GM10847 (cell line): ENCODE results near the gene FAM24B.

Experiments
- POLR2A ChIP-seq: IDR thresholded peaks from 2 replicates; pipeline ENCODE4 v1.6.1; 2011; ENCODE audit not compliant: insufficient read length; ENCODE audit errors: extremely low read depth

Gene FAM24B

DNA sequence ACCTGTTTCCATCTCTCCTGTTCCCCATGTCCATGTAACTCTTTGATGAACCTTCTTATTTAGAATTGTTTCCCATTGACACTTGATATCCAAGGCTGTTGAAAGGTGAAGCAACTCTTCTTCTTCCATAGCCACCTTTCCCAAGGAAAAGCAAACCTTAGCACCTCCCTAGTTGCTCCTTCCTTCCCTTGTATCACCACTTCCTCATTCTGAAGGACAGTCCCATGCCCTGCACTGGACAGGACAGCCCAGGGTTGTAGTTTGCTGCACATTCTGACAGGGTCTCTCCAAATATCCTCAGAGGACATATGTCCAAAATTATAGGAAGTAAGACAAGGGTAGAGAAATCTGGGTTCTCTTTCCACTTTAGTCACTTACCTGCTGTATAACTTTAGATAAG lies 39.9 kb downstream of the FAM24B start:
- TF ChIP-seq POLR2A: no peak

DNA sequence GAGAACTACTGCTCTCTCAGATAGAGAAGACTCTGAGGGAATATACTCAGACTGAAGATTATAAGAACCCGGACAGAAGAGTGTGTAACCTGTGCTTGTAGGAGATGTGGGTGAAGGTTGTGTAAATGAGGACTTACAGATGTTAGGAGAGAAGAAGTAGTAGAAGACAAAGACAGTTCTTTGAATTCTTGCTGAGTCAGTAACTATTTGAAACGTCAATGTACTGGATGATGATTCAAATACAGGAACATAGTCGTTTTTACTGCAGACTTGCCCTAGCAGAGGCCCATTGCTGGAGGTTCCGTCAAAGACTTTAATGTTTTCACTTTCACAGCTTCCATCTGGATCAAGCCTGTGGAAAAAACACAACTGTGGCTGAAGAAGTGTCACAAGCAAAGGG lies 40.5 kb downstream of the FAM24B start:
- no peak for TF ChIP-seq POLR2A

DNA sequence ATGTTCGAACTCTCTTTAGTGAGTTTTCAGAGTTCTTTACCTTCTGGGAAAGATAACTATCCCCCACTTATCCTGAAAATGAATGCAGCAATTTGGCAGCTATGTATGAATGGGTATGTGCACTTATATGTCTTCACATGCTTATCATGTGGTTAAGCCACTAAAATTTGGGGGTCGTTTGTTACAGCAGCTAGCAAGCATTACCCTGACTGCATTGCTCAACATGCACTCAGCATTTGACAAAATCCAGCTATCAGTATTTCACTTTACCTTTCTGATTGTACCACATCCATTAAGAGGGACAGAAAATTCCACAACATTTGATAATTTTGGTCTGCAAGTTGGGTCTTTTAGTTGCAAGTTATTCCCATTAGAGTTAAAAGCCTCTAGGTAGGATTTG lies 43.5 kb downstream of the FAM24B start:
- no peak for TF ChIP-seq POLR2A

DNA sequence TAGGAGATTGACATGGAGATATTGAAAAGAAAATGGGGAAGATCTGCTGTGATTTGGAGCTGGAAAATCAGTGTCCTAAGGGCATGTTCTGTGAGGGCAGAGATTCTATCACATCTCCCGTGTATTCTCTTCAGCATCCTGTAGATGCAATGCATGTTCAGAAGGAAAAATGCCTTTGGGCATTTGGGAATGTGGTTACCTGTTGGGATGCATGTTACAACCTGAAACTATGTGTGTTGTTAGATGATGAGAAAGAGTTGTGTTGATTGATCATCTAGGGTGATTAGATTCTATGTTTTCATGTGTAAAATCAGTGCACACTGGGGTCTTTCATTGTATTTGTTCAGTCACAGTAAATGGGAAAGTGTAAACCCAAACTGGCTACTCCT lies 48.4 kb downstream of the FAM24B start:
- TF ChIP-seq POLR2A: no peak

DNA sequence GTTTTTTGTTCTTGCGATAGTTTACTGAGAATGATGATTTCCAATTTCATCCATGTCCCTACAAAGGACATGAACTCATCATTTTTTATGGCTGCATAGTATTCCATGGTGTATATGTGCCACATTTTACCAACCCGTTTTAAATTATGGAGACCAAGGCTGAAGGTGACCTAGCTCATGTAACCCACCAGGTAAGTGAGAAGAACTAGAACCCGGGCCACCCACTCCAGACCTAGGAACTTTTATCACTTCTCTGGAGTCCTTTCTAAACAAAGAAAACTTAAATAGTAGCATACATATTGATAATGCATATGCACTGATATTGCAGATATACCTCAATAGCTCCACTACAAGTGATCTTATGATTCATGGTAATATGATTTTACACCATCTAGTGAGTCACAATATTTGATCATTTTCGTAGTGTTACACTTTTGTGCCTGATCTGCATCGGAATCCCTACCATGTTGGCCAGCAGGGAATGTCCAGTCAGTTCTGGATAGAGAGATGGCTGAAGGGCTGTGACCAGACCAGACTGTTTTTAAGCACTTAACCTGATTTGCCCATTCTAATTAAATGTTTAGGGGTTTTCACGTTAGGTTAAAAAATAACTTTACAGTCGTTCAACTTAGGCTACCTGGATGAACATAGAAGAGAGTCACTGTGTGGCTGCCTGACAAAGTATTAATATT lies 49.0 kb downstream of the FAM24B start:
- no peak for TF ChIP-seq POLR2A

DNA sequence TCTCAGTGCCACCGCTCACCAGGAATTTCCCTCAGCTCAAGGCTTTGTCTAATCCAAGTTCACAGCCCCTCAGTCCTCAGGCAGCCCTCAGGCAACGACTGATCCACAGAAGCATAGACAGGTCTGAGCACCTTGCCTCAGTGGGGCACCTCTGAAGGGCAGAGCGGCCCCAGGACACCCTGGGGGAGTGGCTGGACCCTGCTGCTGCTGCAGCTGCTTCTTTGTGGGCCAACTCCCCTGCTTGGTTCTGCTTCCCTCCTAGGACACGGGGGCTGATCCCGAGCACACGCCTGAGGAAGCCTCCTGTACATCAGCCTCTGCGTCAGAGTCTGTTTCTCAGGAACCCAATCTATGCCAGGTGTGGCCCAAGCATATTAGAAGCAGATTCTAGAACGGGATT lies 49.9 kb downstream of the FAM24B start:
- no peak for TF ChIP-seq POLR2A

DNA sequence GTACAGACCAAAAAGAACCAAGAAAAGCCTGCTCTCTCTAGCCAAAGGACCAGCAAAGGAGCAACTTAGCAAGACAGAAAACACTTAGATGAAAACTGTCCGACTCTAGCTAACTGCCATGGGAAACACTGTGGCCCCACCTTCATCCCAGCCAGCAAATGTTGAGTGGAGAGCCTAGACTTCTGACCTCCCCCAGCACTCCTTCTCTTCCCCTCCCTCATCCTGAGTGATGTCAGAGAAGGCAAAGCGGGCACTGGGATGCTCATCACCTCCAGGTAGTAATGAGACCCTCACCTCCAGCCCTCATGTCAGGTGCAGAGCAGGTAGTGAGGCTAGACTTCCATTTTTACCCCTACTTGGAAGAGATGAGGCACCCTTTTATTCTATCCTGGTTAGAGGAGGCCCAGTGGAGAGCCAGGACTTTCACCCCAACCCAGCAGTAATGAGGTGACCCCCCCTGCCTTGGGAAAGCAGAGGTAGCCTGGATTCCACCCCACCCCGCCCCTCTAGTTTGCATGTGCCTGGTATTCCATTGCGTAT lies 50.6 kb downstream of the FAM24B start:
- no peak for TF ChIP-seq POLR2A

DNA sequence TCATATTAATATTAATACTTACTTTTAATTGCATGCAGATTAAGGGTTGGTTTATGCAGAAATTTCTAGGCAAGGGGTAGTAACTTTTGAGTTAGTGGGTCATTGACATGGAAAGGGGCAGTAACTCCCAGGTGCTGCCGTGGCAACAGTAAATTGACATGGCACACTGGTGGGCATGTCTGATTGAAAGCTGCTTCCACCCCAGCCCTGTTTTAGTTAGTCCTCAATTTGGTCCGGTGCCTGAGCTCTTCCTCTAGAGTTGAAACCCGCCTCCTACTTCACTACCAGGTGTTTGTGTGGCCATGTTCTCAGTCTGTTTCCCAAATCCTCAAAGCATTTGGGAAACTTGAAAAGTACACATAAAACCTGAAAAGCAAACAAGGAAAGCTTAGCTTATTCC lies 52.1 kb downstream of the FAM24B start:
- no peak for TF ChIP-seq POLR2A

DNA sequence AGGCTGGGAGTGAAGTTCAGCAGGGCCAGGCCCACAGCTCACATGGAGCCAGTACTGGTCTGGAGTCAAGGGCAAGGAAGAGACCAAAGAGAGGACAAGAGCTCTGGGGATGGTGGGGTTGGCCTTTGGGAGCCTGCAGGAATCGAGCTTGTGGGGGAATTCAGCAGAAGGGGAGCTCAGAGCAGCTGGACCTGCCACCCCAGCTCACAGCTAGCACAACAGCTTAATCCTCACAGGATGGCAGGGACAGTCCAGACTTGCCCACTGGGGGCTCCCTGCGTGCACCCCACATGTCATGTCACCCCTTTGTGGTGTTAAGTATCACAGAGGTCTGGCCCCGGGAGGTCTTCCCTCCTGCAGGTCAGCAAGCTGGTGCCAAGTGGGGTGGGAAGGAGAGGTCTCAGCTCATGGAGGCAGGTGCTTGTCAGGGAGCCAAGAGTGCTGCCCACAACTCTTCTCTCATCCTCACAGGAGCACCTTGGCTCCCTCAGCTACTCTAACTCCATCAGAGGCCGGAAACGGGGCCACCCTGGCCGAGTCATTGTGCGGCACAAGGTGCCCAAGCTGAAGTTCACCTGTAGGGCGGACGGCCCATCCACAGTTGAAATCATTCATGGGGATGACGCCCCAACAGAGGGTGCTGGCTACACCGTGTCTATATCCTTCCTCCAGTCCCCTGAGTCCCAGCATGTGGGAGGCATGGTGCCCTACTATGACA lies 56.2 kb downstream of the FAM24B start:
- no peak for TF ChIP-seq POLR2A

DNA sequence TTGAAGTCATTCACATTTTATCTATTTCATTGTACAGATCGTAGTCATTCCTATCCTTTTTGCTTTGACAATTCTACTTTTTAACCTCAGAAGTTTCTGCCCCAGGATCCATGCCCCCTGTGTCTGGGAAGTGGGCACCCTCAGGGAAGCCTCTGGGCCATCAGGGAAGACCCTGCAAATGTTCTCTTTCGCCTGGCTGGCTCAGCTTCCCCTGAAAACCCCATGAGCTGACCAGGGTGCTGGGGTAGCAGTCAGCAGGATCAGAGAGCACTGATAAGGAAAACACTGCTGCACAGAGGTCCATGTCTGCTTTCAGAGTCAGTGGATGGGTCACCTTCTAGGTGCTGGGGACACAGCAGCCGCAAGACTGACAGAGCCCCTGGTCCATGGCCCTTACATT lies 57.6 kb downstream of the FAM24B start:
- no peak for TF ChIP-seq POLR2A

DNA sequence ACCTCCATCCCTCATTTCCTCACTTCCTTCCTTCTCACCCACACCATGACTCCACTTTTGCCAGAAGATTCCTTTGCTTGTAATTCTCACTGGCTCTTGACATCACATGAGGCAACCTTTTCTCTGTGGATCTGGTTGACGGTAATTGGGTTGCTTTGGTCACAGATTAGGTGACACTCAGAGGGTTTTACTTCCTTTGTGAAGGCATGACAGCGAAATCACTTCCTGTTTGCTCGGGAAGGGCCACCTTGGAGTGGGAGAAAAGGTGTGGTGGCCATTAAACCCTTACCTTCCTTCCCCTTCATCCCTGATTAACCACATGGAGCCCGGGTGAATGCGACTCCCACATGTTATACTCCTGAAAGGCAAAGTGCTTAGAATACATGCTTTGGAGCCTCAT lies 63.9 kb downstream of the FAM24B start:
- no peak for TF ChIP-seq POLR2A

DNA sequence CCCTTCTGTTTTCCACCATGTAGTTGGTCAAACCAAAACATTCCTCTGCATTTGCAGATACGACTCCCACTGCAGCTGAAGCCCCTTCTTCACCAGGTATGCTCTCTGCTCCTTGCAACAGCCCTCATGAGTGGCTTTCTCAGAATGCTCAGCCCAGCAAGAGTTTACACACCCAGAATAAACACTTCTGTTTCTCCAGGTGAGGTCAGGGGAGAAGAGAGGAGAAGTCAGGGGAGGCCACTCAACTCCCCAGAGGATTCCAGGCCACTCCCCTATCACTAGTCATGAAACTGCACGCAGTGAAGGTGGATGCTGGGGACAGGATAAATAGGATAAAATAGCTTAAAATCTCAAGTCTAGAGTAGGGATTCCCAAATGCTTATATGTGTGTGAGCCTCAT lies 64.9 kb downstream of the FAM24B start:
- no peak for TF ChIP-seq POLR2A

DNA sequence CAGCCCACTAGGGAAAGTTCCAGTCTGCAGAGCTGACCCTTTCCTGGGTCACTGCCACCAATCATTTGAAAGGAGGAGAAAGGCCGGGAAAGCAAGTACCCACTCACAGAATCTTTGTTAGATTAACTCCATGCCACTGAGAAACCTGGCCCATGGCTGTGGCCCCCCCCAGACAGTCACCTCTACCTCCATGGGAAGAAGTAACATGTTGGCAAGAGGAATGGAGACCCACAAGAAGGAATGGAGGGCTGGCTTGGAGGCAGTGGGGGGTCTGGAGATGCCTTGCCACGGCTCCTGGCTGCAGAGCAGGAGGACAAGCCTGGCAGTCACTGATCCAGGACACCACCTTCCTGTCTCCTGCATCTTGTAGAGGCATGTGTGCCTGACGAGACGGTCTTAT lies 66.6 kb downstream of the FAM24B start:
- TF ChIP-seq POLR2A: no peak

DNA sequence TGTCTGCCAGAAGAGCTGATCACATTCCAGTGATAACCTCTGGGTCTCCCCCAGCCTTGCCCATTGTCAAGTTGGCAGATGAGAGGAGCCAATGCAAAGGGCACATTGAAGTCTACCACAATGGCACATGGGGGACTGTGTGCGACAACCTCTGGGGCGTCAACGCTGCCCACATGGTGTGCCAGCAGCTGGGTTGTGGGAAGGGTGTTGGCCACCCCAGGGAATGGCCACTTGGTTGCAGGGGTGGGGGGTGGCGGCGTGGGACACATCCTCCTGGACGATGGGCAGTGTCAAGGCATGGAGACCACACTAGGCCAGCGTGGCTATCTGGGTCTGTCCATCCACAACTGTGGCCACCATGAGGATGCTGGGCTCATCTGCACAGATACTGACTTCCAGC lies 77.1 kb downstream of the FAM24B start:
- TF ChIP-seq POLR2A: no peak
